D721Med (cell line): ENCODE data around the gene NEURL1.

Experiments
- DNase-seq: peaks from one replicate; pipeline ENCODE4 v3.0.0; 2011; ENCODE audit warnings: low spot score; ENCODE audit not compliant: insufficient read length
- FAIRE-seq: peaks from 2 replicates; lab custom pipeline; 2011; peaks lifted over from hg19 to GRCh38; lab: Jason Lieb, UNC
- TF ChIP-seq, protein P1 (sequence below): IDR thresholded peaks from 2 replicates; pipeline ENCODE4 v1.5.1; 2012; ENCODE audit warnings: mild to moderate bottlenecking, control low read depth; ENCODE audit not compliant: insufficient read depth; ENCODE audit errors: missing control alignments

The NEURL1 gene

DNA sequence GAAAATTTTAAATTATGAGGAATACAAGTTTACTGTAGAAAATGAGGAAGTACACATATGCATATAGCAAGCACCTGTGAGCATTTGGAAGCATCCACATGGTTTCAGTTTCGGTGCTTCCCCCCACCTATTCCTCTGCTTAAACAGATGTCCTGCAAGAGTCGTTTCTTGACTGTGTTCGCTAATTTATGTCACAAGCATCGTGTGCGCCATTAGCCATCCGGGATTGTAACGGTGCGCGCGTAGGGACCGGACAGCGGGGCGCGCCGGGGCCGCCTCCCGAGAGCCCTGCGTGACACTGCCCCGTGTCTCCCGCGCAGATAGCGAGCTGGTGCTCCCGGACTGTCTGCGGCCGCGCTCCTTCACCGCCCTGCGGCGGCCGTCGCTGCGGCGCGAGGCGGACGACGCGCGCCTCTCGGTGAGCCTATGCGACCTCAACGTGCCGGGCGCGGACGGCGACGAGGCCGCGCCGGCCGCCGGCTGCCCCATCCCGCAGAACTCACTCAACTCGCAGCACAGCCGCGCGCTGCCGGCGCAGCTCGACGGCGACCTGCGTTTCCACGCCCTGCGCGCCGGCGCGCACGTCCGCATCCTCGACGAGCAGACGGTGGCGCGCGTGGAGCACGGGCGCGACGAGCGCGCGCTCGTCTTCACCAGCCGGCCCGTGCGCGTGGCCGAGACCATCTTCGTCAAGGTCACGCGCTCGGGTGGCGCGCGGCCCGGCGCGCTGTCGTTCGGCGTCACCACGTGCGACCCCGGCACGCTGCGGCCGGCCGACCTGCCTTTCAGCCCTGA, 90.9 kb downstream of the NEURL1 start:
- no peak for DNase-seq
- TF ChIP-seq, protein P1, sequence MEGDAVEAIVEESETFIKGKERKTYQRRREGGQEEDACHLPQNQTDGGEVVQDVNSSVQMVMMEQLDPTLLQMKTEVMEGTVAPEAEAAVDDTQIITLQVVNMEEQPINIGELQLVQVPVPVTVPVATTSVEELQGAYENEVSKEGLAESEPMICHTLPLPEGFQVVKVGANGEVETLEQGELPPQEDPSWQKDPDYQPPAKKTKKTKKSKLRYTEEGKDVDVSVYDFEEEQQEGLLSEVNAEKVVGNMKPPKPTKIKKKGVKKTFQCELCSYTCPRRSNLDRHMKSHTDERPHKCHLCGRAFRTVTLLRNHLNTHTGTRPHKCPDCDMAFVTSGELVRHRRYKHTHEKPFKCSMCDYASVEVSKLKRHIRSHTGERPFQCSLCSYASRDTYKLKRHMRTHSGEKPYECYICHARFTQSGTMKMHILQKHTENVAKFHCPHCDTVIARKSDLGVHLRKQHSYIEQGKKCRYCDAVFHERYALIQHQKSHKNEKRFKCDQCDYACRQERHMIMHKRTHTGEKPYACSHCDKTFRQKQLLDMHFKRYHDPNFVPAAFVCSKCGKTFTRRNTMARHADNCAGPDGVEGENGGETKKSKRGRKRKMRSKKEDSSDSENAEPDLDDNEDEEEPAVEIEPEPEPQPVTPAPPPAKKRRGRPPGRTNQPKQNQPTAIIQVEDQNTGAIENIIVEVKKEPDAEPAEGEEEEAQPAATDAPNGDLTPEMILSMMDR, result no peak

DNA sequence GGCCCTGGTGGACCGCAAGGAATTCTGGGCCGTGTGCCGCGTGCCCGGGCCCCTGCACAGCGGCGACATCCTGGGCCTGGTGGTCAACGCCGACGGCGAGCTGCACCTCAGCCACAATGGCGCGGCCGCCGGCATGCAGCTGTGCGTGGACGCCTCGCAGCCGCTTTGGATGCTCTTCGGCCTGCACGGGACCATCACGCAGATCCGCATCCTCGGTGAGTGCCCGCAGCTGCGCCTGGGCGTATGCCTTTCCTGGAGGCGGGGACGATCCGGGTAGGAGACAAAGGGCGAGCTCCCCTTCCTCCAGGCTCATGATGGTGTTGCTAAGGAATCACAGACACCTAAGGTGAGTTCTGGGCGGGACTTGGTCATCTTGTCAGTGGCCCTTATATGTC, 91.5 kb downstream of the NEURL1 start:
- TF ChIP-seq, protein P1, result no peak
- FAIRE-seq (no peak), DNase-seq (no peak)

More for the DNA sequence above, 90.9 kb downstream of the NEURL1 start:
- no peak for FAIRE-seq

DNA sequence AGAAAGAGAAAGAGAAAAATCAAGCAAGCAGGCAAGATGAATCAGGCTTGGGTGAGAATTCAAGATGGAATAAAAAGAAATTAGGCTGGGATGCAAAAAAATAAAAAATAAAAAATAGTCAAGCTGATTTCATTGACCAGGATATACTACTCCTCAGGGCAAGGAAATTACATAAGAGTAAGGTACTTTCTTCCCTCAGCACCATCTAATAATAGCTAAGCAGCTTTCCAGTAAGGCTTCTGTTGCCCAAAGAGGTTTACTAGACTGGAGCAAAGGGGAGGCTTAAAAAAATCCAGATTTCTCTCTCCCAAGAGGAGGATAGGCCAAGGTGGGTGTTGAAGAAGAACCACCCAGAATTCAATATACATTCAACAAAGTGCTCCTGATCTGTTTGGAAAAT, 93.6 kb downstream of the NEURL1 start:
- no peak for DNase-seq
- no peak for FAIRE-seq
- TF ChIP-seq, protein P1, result no peak

DNA sequence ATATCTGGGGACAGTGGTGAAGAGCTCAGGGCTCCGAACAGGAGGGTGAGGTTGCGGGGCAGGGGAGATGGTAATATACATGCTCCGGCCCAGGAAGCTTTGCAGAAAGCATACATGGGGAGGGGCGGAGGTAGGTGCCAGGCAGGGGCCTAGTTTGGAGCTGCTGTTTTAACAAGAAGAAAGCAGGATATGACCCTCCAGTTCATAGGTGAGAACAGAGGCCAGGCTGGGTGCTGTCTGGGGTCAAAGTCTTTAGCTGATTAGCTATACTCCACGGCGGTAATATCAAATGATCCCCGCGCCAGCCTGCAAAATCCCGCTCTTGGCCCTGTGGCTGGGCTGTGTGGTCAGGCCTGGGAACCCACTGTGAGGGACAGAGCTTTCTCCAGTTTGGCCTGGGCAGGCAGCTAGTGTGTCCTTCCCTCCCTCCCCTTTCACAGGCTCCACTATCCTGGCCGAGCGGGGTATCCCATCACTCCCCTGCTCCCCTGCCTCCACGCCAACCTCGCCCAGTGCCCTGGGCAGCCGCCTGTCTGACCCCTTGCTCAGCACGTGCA, 95.6 kb downstream of the NEURL1 start:
- TF ChIP-seq, protein P1, result no peak
- no peak for DNase-seq

DNA sequence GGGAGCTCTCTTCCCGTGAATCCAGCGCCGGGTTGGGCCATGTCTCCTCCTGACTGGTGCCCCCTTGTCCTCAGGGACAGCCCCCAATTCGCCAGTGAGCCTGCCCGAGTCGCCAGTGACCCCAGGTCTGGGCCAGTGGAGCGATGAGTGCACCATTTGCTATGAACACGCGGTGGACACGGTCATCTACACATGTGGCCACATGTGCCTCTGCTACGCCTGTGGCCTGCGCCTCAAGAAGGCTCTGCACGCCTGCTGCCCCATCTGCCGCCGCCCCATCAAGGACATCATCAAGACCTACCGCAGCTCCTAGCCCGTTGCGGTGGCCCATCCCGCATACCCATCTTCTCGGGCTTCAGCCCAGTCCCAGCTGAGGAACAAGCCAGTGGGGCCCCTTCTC, 96.6 kb downstream of the NEURL1 start:
- FAIRE-seq (no peak), DNase-seq (no peak)
- TF ChIP-seq, protein P1, result no peak

More for the DNA sequence above, 95.6 kb downstream of the NEURL1 start:
- no peak for FAIRE-seq

DNA sequence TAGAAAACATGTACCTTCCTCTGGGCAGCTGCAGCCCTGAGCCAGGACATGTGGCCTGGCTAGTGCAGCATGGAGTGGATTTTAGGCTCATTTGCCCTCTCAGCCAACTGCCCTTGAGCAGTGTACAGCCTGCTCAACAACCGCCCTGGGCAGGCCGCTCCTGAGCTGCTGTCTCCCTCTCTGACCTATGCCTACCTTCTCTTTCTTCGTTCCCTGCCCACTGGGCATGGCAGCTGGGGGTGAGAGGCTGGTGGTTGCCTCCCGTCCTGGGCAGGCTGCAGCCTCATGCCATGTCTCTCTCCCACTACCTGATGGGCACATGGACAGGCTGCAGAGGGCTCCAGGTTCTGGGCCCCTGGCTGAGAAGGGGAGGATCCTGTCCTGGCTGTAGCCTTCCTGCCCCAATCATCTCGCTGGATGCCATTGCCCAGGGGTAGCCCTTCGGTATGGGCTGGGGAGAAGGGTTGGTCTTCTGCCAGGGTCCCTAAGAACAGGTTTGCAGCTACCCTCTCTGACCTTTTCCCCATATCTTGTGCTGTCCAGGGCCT, 97.3 kb downstream of the NEURL1 start:
- TF ChIP-seq, protein P1, result no peak
- DNase-seq (no peak), FAIRE-seq (no peak)
